ACC112 (cell line): Measurements from ENCODE around the gene PLSCR3.

ENCODE experiments used
- H2AFZ ChIP-seq: fragments of 200-600 bp; sonication (generic); one replicate; pipeline ENCODE4 v1.6.0; 2017; ENCODE audit warnings: antibody characterized with exemption, low read length; ENCODE audit not compliant: unreplicated experiment
- H3K27ac ChIP-seq: fragments of 200-600 bp; sonication (generic); 2 replicates; pipeline ENCODE4 v1.5.1; 2014; ENCODE audit warnings: low read depth, mild to moderate bottlenecking, antibody characterized with exemption, low read length, moderate library complexity
- H3K27me3 ChIP-seq: fragments of 200-600 bp; sonication (generic); 2 replicates; pipeline ENCODE4 v1.6.1; 2014; ENCODE audit warnings: mild to moderate bottlenecking, antibody characterized with exemption, low read length, moderate library complexity, mixed read lengths; ENCODE audit not compliant: insufficient read depth
- H3K36me3 ChIP-seq: fragments of 200-600 bp; sonication (generic); 2 replicates; pipeline ENCODE4 v1.6.1; 2016; ENCODE audit warnings: mild to moderate bottlenecking, antibody characterized with exemption, low read length, moderate library complexity, mixed read lengths; ENCODE audit not compliant: insufficient read depth
- H3K4me1 ChIP-seq: fragments of 200-600 bp; sonication (generic); one replicate; pipeline ENCODE4 v1.6.1; 2016; ENCODE audit warnings: low read length, mixed read lengths; ENCODE audit not compliant: insufficient read depth, unreplicated experiment, control insufficient read depth
- H3K4me3 ChIP-seq: fragments of 200-600 bp; sonication (generic); 2 replicates; pipeline ENCODE4 v1.5.1; 2014; ENCODE audit warnings: mild to moderate bottlenecking, low read depth, low read length
- H3K79me2 ChIP-seq: fragments of 200-600 bp; sonication (generic); one replicate; pipeline ENCODE4 v1.6.0; 2016; ENCODE audit warnings: low read length; ENCODE audit not compliant: control insufficient read depth, unreplicated experiment, insufficient read depth

The PLSCR3 gene

GRCh38 chr17:7405350-7406234 is 11.3 kb upstream of the PLSCR3 start:
- Histone ChIP-seq H3K27ac (no peak overlapping the region), H3K4me1 (peaks cover 9% of the 10 kb centered on the region), H3K27me3 (no peaks in the 10 kb centered on the region), H3K36me3 (0 out of 2 replicates have a peak, but pooled peaks cover 7% of the 10 kb centered on the region), H3K79me2 (peaks cover 26% of the 10 kb centered on the region), H2AFZ (peak overlapping the region; percentile 85), H3K4me3 (peak overlapping the region; percentile 89)

- Histone ChIP-seq H3K27ac (no peak overlapping the region), H3K79me2 (peaks cover 26% of the 10 kb centered on the region), H2AFZ (peak overlapping the region; percentile 85)
Measured at GRCh38 chr17:7404737-7405349, 10.5 kb upstream of the PLSCR3 start.

GRCh38 chr17:7403977-7404736 is 9.8 kb upstream of the PLSCR3 start, which contains the start of gene TMEM256:
Gene TMEM256 (minus strand): TSS chr17:7404097. CDS start chr17:7404084, 13 bp downstream.
- peaks cover 9% of the 10 kb centered on the region for H3K4me1 ChIP-seq
- H3K27me3 ChIP-seq = no peaks in the 10 kb centered on the region
- peak within 1 kb of the TSS; percentile 85 for H2AFZ ChIP-seq
- peaks cover 26% of the 10 kb centered on the region for H3K79me2 ChIP-seq
- H3K4me3 ChIP-seq = peak within 1 kb of the TSS; percentile 89
- H3K36me3 ChIP-seq = no peaks in the 10 kb centered on the region
- H3K27ac ChIP-seq = peak within 1 kb of the TSS; percentile 53

More at GRCh38 chr17:7404737-7405349, 10.5 kb upstream of the PLSCR3 start:
- H3K27me3 ChIP-seq = no peaks in the 10 kb centered on the region
- 0 out of 2 replicates have a peak, but pooled peaks cover 7% of the 10 kb centered on the region for H3K36me3 ChIP-seq
- peaks cover 9% of the 10 kb centered on the region for H3K4me1 ChIP-seq
- peak overlapping the region; percentile 89 for H3K4me3 ChIP-seq

GRCh38 chr17:7403727-7403976 is 9.3 kb upstream of the PLSCR3 start:
- Histone ChIP-seq H3K27ac (peak overlapping the region; percentile 17), H3K4me3 (peak overlapping the region; percentile 89), H3K36me3 (no peaks in the 10 kb centered on the region), H3K27me3 (no peaks in the 10 kb centered on the region), H2AFZ (peak overlapping the region; percentile 77), H3K79me2 (peaks cover 26% of the 10 kb centered on the region), H3K4me1 (peaks cover 9% of the 10 kb centered on the region)

- Histone ChIP-seq H3K36me3 (no peaks in the 10 kb centered on the region), H3K4me3 (peak overlapping the region; percentile 89), H3K27me3 (no peaks in the 10 kb centered on the region), H2AFZ (peak overlapping the region; percentile 77), H3K79me2 (peaks cover 26% of the 10 kb centered on the region), H3K4me1 (peaks cover 9% of the 10 kb centered on the region), H3K27ac (peak overlapping the region; percentile 17)
Measured at GRCh38 chr17:7403043-7403726, 8.9 kb upstream of the PLSCR3 start.

GRCh38 chr17:7398612-7399011 is 4.3 kb upstream of the PLSCR3 start:
- no peaks in the 10 kb centered on the region for H3K36me3 ChIP-seq
- no peak overlapping the region for H3K4me3 ChIP-seq
- no peak overlapping the region for H3K27ac ChIP-seq
- peaks cover 10% of the 10 kb centered on the region for H3K79me2 ChIP-seq
- no peaks in the 10 kb centered on the region for H3K27me3 ChIP-seq
- peaks cover 6% of the 10 kb centered on the region for H3K4me1 ChIP-seq
- no peak overlapping the region for H2AFZ ChIP-seq

- H3K4me3 ChIP-seq = no peak overlapping the region
- H3K4me1 ChIP-seq = peaks cover 4% of the 10 kb centered on the region
Measured at GRCh38 chr17:7396147-7396546, 1.8 kb upstream of the PLSCR3 start.

GRCh38 chr17:7393613-7394451 is 493 bp downstream of the PLSCR3 start:
- peaks cover 4% of the 10 kb centered on the region for H3K4me1 ChIP-seq
- peak overlapping the region; percentile 89 for H3K4me3 ChIP-seq
- peaks cover 5% of the 10 kb centered on the region for H3K79me2 ChIP-seq
- peak overlapping the region; percentile 76 for H2AFZ ChIP-seq
- peak overlapping the region; percentile 75 for H3K27ac ChIP-seq
- no peaks in the 10 kb centered on the region for H3K27me3 ChIP-seq
- H3K36me3 ChIP-seq = peaks cover 10% of the 10 kb centered on the region; the same call in 1 of the 2 replicates

More at GRCh38 chr17:7396147-7396546, 1.8 kb upstream of the PLSCR3 start:
- H2AFZ ChIP-seq = no peak overlapping the region
- peaks cover 5% of the 10 kb centered on the region for H3K79me2 ChIP-seq
- no peaks in the 10 kb centered on the region for H3K27me3 ChIP-seq
- no peak overlapping the region for H3K27ac ChIP-seq
- H3K36me3 ChIP-seq = peaks cover under 1% of the 10 kb centered on the region; the same call in 1 of the 2 replicates

GRCh38 chr17:7392696-7393612 is 1.4 kb downstream of the PLSCR3 start:
- Histone ChIP-seq H3K79me2 (peaks cover 5% of the 10 kb centered on the region), H3K27ac (no peak overlapping the region), H3K4me3 (peak overlapping the region; percentile 89), H3K4me1 (peaks cover 4% of the 10 kb centered on the region), H3K27me3 (no peaks in the 10 kb centered on the region), H2AFZ (no peak overlapping the region), H3K36me3 (peaks cover 10% of the 10 kb centered on the region; the same call in 1 of the 2 replicates)
